AG04450 (cell line): ENCODE results near the gene FBXL4. TPM values are rescaled to one million over a fixed set of nuclear protein-coding genes. Genes with fewer than 3 reads are reported as not detected.

ENCODE experiments used
- CTCF ChIA-PET: fragments of 300-600, 350-600 bp; formaldehyde crosslinking; extraction: SDS; loops from one replicate; lab custom pipeline; 2022; ENCODE audit warnings: antibody characterized with exemption, inconsistent platforms; lab: Charles Lee
- POLR2A ChIA-PET: fragments of 350-600 bp; formaldehyde crosslinking; extraction: SDS; loops from one replicate; lab custom pipeline; 2021; ENCODE audit warnings: antibody characterized with exemption, inconsistent platforms; lab: Yijun Ruan, JAX
- DNase-seq: peaks from one replicate; pipeline ENCODE4 v3.0.0-alpha.2; 2011; ENCODE audit warnings: low read depth, low spot score
- H3K27ac ChIP-seq: one replicate; pipeline ENCODE4 v1.5.1; 2012; ENCODE audit warnings: low read depth, low read length, control low read depth
- H3K27me3 ChIP-seq: one replicate; pipeline ENCODE4 v1.6.0; 2012; ENCODE audit warnings: low read length; ENCODE audit not compliant: control insufficient read depth, insufficient read depth
- H3K4me3 ChIP-seq: 2 replicates; pipeline ENCODE4 v1.5.1; 2011; ENCODE audit warnings: mild to moderate bottlenecking, low read depth, low read length, control low read depth
- H3K9me3 ChIP-seq: 2 replicates; pipeline ENCODE4 v1.5.1; 2012; ENCODE audit warnings: low read length; ENCODE audit not compliant: control insufficient read depth, insufficient read depth
- polyA plus RNA-seq: library from polyadenylated mRNA; depleted of rRNA; stranded (reverse); fragments of >200 nt; gene quantifications from 2 replicates; pipeline ENCODE4 v1.2.3, GENCODE V29; 2011
- TF ChIP-seq, protein P1 (sequence below): IDR thresholded peaks from 2 replicates; pipeline ENCODE4 v1.5.1; 2011; ENCODE audit warnings: low read depth, low read length, control low read depth, inconsistent platforms

The FBXL4 gene
- polyA plus RNA-seq, 1 experiment, result 20.1 TPM

GRCh38 chr6:98848539-98849242 lies 99.1 kb downstream of the FBXL4 start:
- POLR2A ChIA-PET, result no interaction called here
- no peaks in the 10 kb centered on the region; the same call in 1 of the 2 replicates for H3K9me3 ChIP-seq
- H3K4me3 ChIP-seq, result no peak overlapping the region
- peaks cover 49% of the 10 kb centered on the region for H3K27me3 ChIP-seq
- no peak for DNase-seq
- CTCF ChIA-PET, result no interaction called here
- TF ChIP-seq, protein P1, sequence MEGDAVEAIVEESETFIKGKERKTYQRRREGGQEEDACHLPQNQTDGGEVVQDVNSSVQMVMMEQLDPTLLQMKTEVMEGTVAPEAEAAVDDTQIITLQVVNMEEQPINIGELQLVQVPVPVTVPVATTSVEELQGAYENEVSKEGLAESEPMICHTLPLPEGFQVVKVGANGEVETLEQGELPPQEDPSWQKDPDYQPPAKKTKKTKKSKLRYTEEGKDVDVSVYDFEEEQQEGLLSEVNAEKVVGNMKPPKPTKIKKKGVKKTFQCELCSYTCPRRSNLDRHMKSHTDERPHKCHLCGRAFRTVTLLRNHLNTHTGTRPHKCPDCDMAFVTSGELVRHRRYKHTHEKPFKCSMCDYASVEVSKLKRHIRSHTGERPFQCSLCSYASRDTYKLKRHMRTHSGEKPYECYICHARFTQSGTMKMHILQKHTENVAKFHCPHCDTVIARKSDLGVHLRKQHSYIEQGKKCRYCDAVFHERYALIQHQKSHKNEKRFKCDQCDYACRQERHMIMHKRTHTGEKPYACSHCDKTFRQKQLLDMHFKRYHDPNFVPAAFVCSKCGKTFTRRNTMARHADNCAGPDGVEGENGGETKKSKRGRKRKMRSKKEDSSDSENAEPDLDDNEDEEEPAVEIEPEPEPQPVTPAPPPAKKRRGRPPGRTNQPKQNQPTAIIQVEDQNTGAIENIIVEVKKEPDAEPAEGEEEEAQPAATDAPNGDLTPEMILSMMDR, result no peak
- no peak overlapping the region for H3K27ac ChIP-seq

- Histone ChIP-seq H3K27me3 (peaks cover 55% of the 10 kb centered on the region), H3K9me3 (no peaks in the 10 kb centered on the region; the same call in 1 of the 2 replicates), H3K4me3 (0 out of 2 replicates have a peak overlapping the region, but pooled peaks have one; percentile 17), H3K27ac (no peak overlapping the region)
- CTCF ChIA-PET, result interaction anchor here (1.0 to 3.9 kb wide), 5 partner anchors 13 to 1351 kb away, joined by 4 to 30 read pairs (median 14); partner anchors contain the start of gene POU3F2
- POLR2A ChIA-PET, result no interaction called here
- TF ChIP-seq, protein P1, result no peak
- no peak for DNase-seq
Observed at GRCh38 chr6:98847779-98848538, 99.8 kb downstream of the FBXL4 start.

GRCh38 chr6:98847416-98847778 lies 100.3 kb downstream of the FBXL4 start:
- Histone ChIP-seq H3K4me3 (no peak overlapping the region), H3K27me3 (peaks cover 61% of the 10 kb centered on the region), H3K27ac (no peak overlapping the region), H3K9me3 (no peaks in the 10 kb centered on the region; the same call in 1 of the 2 replicates)
- CTCF ChIA-PET, result interaction anchor here (0.7 to 3.9 kb wide), 9 partner anchors 13 to 1410 kb away, joined by 4 to 30 read pairs (median 10); partner anchors contain the start of gene POU3F2
- TF ChIP-seq, protein P1, result no peak
- DNase-seq, result no peak
- POLR2A ChIA-PET, result no interaction called here

DNA sequence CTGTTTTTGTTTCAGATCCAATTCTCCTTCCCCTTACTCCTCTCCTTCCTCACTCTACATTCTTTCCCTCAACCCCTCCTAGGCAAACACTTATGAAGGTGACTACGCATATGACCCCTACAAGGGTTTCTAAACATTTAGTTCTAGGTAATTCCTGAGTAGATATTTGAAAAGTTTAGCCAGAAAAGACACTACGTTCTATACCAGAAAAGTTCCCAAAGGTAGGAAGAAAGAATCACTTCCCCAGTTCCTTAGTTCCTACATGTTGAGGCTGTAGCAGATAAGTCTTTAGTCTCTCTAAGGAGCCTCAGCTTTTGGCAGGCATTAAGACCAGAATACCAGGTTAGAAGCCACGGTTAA lies 101.7 kb downstream of the FBXL4 start:
- no peak overlapping the region for H3K4me3 ChIP-seq
- no peak overlapping the region for H3K27ac ChIP-seq
- H3K27me3 ChIP-seq, result peaks cover 74% of the 10 kb centered on the region
- ChIA-PET CTCF (interaction anchor here (0.6 to 3.9 kb wide), 14 partner anchors 11 to 1406 kb away, joined by 3 to 30 read pairs (median 4); partner anchors contain the start of gene POU3F2), POLR2A (no interaction called here)
- no peak for DNase-seq
- no peaks in the 10 kb centered on the region; the same call in 1 of the 2 replicates for H3K9me3 ChIP-seq
- TF ChIP-seq, protein P1, result no peak
